ENCODE data around the gene EIF4EBP2. TPM values are rescaled to one million over a fixed set of nuclear protein-coding genes. Genes with fewer than 3 reads are reported as not detected.

EIF4EBP2 gene
- total RNA-seq (ENCODE audit: low replicate concordance): 110 and 122 TPM in 2 replicates

GRCh38 chr10:70404036-70404786 is at the start of gene EIF4EBP2:
TSS of gene EIF4EBP2 (plus strand) at chr10:70404145. CDS start at chr10:70404402, 257 bp downstream.
- peaks cover 7% of the 10 kb centered on the region for H3K27me3 Mint-ChIP-seq (ENCODE audit: insufficient read depth, low read depth)
- Histone ChIP-seq H3K79me2 (ENCODE audit: low read depth) (peaks cover 51% of the 10 kb centered on the region), H3K27ac (peak within 1 kb of the TSS; percentile 42), H4K20me1 (ENCODE audit: low read depth) (peaks cover 37% of the 10 kb centered on the region), H3K9me3 (ENCODE audit: low read depth) (no peaks in the 10 kb centered on the region), H3F3A (ENCODE audit: low read depth) (peaks cover 20% of the 10 kb centered on the region), H3K27me3 (no peaks in the 10 kb centered on the region), H3K4me1 (peaks cover 13% of the 10 kb centered on the region), H3K9ac (peak within 1 kb of the TSS; percentile 72), H3K36me3 (peaks cover 6% of the 10 kb centered on the region), H2AFZ (replicated peaks) (peak within 1 kb of the TSS; percentile 43), H3K4me3 (peak within 1 kb of the TSS; percentile 76), H3K4me2 (peak within 1 kb of the TSS; percentile 97)
- peaks cover 11% of the 10 kb centered on the region for H3K9me3 Mint-ChIP-seq
- peak; percentile 97 for DNase-seq (ENCODE audit: low spot score)
- peaks cover 29% of the 10 kb centered on the region for H3K36me3 Mint-ChIP-seq
- peak within 1 kb of the TSS; percentile 94 for H3K4me3 Mint-ChIP-seq
- peak within 1 kb of the TSS; percentile 97 for H3K27ac Mint-ChIP-seq
- H3K4me1 Mint-ChIP-seq: peaks cover 31% of the 10 kb centered on the region
- TF ChIP-seq CTCF (IDR thresholded peaks at IDR 0.05) (no peak), EZH2phosphoT487 (IDR thresholded peaks at IDR 0.05) (no peak), EZH2 (IDR thresholded peaks at IDR 0.05) (no peak)

- peak overlapping the region; percentile 70 for H3K4me2 ChIP-seq
- Mint-ChIP-seq H3K4me3 (no peak overlapping the region), H3K36me3 (no peaks in the 10 kb centered on the region), H3K4me1 (peaks cover 26% of the 10 kb centered on the region), H3K27me3 (ENCODE audit: insufficient read depth, low read depth) (peaks cover 8% of the 10 kb centered on the region), H3K27ac (no peak overlapping the region), H3K9me3 (no peaks in the 10 kb centered on the region)
- no peak overlapping the region for H2AFZ ChIP-seq (replicated peaks)
- H3K79me2 ChIP-seq (ENCODE audit: low read depth): no peaks in the 10 kb centered on the region
- H3K4me1 ChIP-seq: peaks cover 30% of the 10 kb centered on the region
- H3K9ac ChIP-seq: no peak overlapping the region
- H3K4me3 ChIP-seq: no peak overlapping the region
- H3K27ac ChIP-seq: no peak overlapping the region
- H3F3A ChIP-seq (ENCODE audit: low read depth): peaks cover 20% of the 10 kb centered on the region
- H3K27me3 ChIP-seq: no peaks in the 10 kb centered on the region
- peaks cover 68% of the 10 kb centered on the region for H4K20me1 ChIP-seq (ENCODE audit: low read depth)
- DNase-seq (ENCODE audit: low spot score): peak; percentile 41
- TF ChIP-seq CTCF (IDR thresholded peaks at IDR 0.05) (no peak), EZH2phosphoT487 (IDR thresholded peaks at IDR 0.05) (no peak), EZH2 (IDR thresholded peaks at IDR 0.05) (no peak)
- H3K9me3 ChIP-seq (ENCODE audit: low read depth): no peaks in the 10 kb centered on the region
- H3K36me3 ChIP-seq: no peaks in the 10 kb centered on the region
Observed at GRCh38 chr10:70354556-70354955, 49.4 kb upstream of the EIF4EBP2 start.

GRCh38 chr10:70355051-70356021 is 48.6 kb upstream of the EIF4EBP2 start:
- H3K9ac ChIP-seq: no peak overlapping the region
- no peak overlapping the region for H2AFZ ChIP-seq (replicated peaks)
- H3K4me3 ChIP-seq: peak overlapping the region; percentile 10
- H3K79me2 ChIP-seq (ENCODE audit: low read depth): no peaks in the 10 kb centered on the region
- no peaks in the 10 kb centered on the region for H3K36me3 ChIP-seq
- H3K4me2 ChIP-seq: peak overlapping the region; percentile 70
- peak; percentile 82 for DNase-seq (ENCODE audit: low spot score)
- Mint-ChIP-seq H3K9me3 (no peaks in the 10 kb centered on the region), H3K36me3 (no peaks in the 10 kb centered on the region), H3K27me3 (ENCODE audit: insufficient read depth, low read depth) (peaks cover 9% of the 10 kb centered on the region), H3K27ac (peak overlapping the region; percentile 6), H3K4me1 (peaks cover 24% of the 10 kb centered on the region), H3K4me3 (no peak overlapping the region)
- H3K9me3 ChIP-seq (ENCODE audit: low read depth): no peaks in the 10 kb centered on the region
- peaks cover 61% of the 10 kb centered on the region for H4K20me1 ChIP-seq (ENCODE audit: low read depth)
- H3K4me1 ChIP-seq: peaks cover 25% of the 10 kb centered on the region
- H3F3A ChIP-seq (ENCODE audit: low read depth): peaks cover 20% of the 10 kb centered on the region
- TF ChIP-seq CTCF (IDR thresholded peaks at IDR 0.05): no peak
- no peak for TF ChIP-seq EZH2 (IDR thresholded peaks at IDR 0.05)
- peak; percentile 25 for TF ChIP-seq EZH2phosphoT487 (IDR thresholded peaks at IDR 0.05)
- no peak overlapping the region for H3K27ac ChIP-seq
- no peaks in the 10 kb centered on the region for H3K27me3 ChIP-seq
